ENCODE measurements around the gene ADPRS. TPM values are rescaled to one million over a fixed set of nuclear protein-coding genes. Genes with fewer than 3 reads are reported as not detected.

The ADPRS gene
- total and polyA plus RNA-seq, 2 experiments from 2014 or later = 22.6 to 46.6 TPM

GRCh38 chr1:36100376-36100775, 11.7 kb downstream of the ADPRS start:
- H3K4me1 ChIP-seq (ENCODE audit: insufficient read depth) = peaks cover 6% of the 10 kb centered on the region
- peak overlapping the region; percentile 50; the same call in 1 of the 2 replicates for H3K27ac ChIP-seq (ENCODE audit: low read depth)
- ATAC-seq = no peak
- no peak overlapping the region for H3K4me3 ChIP-seq
- H3K9me2 ChIP-seq (ENCODE audit: insufficient read depth) = no peaks in the 10 kb centered on the region
- Mint-ChIP-seq H3K9me3 (no peaks in the 10 kb centered on the region; the same call in 2 of the 3 replicates), H3K4me1 (peaks cover 17% of the 10 kb centered on the region), H3K36me3 (ENCODE audit: low read depth) (0 out of 3 replicates have a peak, but pooled peaks cover 4% of the 10 kb centered on the region), H3K27ac (no peak overlapping the region), H3K27me3 (ENCODE audit: insufficient read depth, low read depth, poor library complexity) (peaks cover 5% of the 10 kb centered on the region), H3K4me3 (no peak overlapping the region)
- no peak for DNase-seq (ENCODE audit: low spot score)
- H2AFZ ChIP-seq = peak overlapping the region; percentile 28; the same call in 1 of the 2 replicates
- H3K79me2 ChIP-seq (replicated peaks; ENCODE audit: insufficient read depth) = no peaks in the 10 kb centered on the region
- 0 out of 2 replicates have a peak, but pooled peaks cover 15% of the 10 kb centered on the region for H3F3A ChIP-seq (replicated peaks; ENCODE audit: low read depth)
- TF ChIP-seq, protein P1, sequence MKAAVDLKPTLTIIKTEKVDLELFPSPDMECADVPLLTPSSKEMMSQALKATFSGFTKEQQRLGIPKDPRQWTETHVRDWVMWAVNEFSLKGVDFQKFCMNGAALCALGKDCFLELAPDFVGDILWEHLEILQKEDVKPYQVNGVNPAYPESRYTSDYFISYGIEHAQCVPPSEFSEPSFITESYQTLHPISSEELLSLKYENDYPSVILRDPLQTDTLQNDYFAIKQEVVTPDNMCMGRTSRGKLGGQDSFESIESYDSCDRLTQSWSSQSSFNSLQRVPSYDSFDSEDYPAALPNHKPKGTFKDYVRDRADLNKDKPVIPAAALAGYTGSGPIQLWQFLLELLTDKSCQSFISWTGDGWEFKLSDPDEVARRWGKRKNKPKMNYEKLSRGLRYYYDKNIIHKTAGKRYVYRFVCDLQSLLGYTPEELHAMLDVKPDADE (IDR thresholded peaks at IDR 0.05) = no peak
- TF ChIP-seq REST (IDR thresholded peaks at IDR 0.05; ENCODE audit: unreplicated experiment) (no peak), ZNF331 (CRISPR knock-in tag; IDR thresholded peaks at IDR 0.05; ENCODE audit: low read depth) (no peak), JUNB (IDR thresholded peaks at IDR 0.05; ENCODE audit: unreplicated experiment) (no peak), ZNF114 (CRISPR knock-in tag; IDR thresholded peaks at IDR 0.05) (no peak), CREB1 (CRISPR knock-in tag; IDR thresholded peaks at IDR 0.05; ENCODE audit: low read depth) (no peak), NANOG (IDR thresholded peaks at IDR 0.05; ENCODE audit: borderline replicate concordance) (no peak)
- TF ChIP-seq, protein P2, sequence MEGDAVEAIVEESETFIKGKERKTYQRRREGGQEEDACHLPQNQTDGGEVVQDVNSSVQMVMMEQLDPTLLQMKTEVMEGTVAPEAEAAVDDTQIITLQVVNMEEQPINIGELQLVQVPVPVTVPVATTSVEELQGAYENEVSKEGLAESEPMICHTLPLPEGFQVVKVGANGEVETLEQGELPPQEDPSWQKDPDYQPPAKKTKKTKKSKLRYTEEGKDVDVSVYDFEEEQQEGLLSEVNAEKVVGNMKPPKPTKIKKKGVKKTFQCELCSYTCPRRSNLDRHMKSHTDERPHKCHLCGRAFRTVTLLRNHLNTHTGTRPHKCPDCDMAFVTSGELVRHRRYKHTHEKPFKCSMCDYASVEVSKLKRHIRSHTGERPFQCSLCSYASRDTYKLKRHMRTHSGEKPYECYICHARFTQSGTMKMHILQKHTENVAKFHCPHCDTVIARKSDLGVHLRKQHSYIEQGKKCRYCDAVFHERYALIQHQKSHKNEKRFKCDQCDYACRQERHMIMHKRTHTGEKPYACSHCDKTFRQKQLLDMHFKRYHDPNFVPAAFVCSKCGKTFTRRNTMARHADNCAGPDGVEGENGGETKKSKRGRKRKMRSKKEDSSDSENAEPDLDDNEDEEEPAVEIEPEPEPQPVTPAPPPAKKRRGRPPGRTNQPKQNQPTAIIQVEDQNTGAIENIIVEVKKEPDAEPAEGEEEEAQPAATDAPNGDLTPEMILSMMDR (conservative IDR thresholded peaks at IDR 0.05; ENCODE audit: low read depth in 2 of 2) = no peak
- TF ChIP-seq, protein P3, sequence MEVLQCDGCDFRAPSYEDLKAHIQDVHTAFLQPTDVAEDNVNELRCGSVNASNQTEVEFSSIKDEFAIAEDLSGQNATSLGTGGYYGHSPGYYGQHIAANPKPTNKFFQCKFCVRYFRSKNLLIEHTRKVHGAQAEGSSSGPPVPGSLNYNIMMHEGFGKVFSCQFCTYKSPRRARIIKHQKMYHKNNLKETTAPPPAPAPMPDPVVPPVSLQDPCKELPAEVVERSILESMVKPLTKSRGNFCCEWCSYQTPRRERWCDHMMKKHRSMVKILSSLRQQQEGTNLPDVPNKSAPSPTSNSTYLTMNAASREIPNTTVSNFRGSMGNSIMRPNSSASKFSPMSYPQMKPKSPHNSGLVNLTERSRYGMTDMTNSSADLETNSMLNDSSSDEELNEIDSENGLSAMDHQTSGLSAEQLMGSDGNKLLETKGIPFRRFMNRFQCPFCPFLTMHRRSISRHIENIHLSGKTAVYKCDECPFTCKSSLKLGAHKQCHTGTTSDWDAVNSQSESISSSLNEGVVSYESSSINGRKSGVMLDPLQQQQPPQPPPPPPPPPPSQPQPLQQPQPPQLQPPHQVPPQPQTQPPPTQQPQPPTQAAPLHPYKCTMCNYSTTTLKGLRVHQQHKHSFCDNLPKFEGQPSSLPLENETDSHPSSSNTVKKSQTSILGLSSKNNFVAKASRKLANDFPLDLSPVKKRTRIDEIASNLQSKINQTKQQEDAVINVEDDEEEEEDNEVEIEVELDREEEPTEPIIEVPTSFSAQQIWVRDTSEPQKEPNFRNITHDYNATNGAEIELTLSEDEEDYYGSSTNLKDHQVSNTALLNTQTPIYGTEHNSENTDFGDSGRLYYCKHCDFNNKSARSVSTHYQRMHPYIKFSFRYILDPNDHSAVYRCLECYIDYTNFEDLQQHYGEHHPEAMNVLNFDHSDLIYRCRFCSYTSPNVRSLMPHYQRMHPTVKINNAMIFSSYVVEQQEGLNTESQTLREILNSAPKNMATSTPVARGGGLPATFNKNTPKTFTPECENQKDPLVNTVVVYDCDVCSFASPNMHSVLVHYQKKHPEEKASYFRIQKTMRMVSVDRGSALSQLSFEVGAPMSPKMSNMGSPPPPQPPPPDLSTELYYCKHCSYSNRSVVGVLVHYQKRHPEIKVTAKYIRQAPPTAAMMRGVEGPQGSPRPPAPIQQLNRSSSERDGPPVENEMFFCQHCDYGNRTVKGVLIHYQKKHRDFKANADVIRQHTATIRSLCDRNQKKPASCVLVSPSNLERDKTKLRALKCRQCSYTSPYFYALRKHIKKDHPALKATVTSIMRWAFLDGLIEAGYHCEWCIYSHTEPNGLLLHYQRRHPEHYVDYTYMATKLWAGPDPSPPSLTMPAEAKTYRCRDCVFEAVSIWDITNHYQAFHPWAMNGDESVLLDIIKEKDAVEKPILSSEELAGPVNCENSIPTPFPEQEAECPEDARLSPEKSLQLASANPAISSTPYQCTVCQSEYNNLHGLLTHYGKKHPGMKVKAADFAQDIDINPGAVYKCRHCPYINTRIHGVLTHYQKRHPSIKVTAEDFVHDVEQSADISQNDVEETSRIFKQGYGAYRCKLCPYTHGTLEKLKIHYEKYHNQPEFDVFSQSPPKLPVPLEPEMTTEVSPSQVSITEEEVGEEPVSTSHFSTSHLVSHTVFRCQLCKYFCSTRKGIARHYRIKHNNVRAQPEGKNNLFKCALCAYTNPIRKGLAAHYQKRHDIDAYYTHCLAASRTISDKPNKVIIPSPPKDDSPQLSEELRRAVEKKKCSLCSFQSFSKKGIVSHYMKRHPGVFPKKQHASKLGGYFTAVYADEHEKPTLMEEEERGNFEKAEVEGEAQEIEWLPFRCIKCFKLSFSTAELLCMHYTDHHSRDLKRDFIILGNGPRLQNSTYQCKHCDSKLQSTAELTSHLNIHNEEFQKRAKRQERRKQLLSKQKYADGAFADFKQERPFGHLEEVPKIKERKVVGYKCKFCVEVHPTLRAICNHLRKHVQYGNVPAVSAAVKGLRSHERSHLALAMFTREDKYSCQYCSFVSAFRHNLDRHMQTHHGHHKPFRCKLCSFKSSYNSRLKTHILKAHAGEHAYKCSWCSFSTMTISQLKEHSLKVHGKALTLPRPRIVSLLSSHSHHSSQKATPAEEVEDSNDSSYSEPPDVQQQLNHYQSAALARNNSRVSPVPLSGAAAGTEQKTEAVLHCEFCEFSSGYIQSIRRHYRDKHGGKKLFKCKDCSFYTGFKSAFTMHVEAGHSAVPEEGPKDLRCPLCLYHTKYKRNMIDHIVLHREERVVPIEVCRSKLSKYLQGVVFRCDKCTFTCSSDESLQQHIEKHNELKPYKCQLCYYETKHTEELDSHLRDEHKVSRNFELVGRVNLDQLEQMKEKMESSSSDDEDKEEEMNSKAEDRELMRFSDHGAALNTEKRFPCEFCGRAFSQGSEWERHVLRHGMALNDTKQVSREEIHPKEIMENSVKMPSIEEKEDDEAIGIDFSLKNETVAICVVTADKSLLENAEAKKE (CRISPR knock-in tag; IDR thresholded peaks at IDR 0.05) = no peak
- H3K27me3 ChIP-seq (ENCODE audit: insufficient read depth) = no peaks in the 10 kb centered on the region
- no peaks in the 10 kb centered on the region for H4K20me1 ChIP-seq (replicated peaks; ENCODE audit: insufficient read depth)
- H3K36me3 ChIP-seq (ENCODE audit: insufficient read depth) = no peaks in the 10 kb centered on the region
- no peak overlapping the region for H3K4me2 ChIP-seq

Data from GM23338 (cell line).